Activated CD8-positive, alpha-beta memory T cell treated with anti-CD3 and anti-CD28 coated beads for 48 hours (primary cell): ENCODE results near the gene AUTS2.

Experiments used
- DNase-seq, 3 experiments: peaks; one replicate each; pipeline ENCODE4 v3.0.0-alpha.2; 2020; ENCODE audit warnings: low read depth in 2 of 3, low spot score in 2 of 3

AUTS2 gene

DNA sequence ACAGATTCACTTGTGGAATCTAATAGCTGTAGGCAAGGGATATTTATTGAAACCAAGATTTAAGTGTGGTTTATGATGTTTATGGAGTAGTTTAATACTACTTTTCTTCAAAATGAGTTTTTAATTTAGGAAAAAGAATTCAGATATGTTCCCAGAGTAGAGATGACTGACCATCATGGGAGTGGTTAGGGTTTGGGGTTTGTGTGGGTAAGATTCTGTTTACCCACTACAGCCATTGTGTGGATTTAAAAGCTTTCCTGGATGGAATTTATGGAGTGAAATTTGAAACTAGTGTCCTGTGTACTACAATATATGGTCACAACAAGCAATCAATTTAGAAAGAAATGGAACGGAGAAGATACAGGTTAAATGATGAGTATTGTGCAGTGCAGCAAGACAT lies 453.5 kb downstream of the AUTS2 start:
- no peak for DNase-seq

DNA sequence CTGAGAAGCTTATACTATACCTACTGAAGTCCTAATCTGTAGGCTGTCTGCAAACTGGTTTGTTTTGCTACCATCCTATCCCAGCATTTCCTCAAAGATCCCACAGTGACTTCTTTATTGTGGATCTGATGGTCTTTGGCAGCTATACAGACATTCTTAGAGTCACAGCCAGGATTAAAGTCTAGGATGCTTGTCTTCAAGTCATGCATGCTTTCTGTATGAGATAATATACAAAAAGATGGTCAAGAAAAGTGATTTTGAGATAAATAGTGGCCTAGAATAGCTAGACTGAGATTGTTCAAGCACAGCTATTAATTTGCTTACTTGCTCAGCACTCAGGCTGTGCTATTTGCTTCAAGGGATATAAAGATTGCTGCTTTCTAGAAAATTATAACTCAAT lies 454.4 kb downstream of the AUTS2 start:
- DNase-seq: no peak

DNA sequence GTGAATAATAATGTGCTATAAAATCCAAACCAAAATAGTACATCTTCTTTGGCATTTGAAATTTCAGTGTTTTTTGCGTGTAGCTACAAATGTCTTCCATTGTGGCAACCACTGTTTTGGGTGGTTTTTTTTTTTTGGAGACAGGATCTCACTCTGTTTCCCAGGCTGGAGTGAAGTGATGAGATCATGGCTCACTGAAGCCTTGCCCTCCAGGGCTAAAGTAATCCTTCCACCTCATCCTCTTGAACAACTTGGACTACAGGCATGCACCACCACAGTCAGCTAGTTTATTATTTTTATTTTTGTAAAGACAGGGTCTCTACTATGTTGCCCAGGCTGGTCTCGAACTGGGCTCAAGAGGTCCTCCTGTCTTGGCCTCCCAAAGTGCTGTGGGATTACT lies 455.1 kb downstream of the AUTS2 start:
- DNase-seq: no peak

DNA sequence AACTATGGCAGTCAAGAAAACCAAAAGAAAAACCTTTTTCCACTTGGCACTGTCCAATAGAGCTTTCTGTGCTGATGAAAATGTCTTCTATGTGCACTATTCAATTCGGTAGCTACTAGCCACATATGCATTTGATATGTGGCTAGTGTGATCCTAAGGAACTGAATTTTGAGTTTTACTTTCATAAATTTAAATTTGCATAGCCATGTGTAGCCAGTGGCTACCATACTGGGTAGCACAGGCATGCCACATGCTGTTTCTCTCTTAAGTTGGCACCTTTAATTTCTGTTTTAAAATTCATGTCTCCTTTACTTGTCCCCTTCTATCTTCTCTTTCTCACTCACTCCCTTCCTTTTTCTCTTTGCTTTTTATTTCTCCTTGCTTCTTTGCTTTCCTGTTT lies 455.7 kb downstream of the AUTS2 start:
- no peak for DNase-seq

DNA sequence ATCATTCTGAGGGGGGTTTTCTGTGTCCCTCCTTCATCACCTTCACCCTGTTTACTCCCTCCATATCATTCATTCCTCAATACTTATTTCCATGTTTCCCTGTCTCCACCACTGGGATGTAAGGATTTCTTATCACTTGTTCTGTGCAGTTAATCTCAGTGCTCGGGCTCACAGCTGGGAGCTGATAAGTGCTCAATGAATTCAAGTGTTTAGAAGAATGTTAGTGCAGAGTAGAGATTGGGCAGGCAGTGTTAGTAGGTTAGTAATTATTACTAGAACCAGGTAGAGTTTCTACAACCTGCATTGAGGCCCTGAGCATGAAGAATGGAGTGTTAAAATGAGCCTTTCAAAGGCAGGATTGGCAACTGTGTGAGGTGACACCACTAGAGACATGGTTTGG lies 458.1 kb downstream of the AUTS2 start:
- DNase-seq: no peak

DNA sequence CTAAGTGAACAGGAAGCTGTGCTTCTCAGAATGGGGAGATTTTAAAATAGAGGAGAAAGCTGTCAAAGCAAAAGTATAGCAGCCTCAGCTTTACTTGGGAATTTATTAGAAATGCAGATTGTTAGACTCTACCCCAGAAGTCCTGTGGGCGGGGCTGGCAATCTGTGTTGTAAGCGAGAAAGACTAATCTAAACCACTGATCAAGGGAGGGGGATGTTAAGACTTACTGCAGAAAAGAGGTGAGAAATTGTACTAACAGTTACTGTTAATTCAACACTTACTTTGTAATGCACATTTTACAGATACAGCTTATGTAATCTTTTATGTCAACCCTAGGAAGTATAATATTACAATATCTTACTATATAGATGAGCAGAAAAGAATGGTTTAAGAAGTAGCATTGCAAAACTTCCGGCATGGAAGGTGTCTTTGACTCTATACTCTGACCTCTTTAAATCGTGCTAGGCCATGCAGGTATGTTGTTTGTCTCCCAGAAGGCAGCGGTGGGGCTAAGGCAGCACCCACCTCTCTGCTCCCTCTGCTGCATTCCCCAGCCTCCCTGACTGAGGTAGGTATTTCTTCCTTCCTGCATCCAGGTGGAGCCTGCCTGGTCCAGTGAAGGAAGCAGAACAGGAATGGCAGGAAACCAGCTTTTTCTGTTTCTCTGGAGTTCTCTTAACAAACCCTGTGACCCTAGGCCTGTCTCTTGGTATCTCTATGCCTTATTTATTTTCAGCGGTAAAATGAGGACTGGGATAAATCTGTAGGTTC lies 462.2 kb downstream of the AUTS2 start:
- no peak for DNase-seq

DNA sequence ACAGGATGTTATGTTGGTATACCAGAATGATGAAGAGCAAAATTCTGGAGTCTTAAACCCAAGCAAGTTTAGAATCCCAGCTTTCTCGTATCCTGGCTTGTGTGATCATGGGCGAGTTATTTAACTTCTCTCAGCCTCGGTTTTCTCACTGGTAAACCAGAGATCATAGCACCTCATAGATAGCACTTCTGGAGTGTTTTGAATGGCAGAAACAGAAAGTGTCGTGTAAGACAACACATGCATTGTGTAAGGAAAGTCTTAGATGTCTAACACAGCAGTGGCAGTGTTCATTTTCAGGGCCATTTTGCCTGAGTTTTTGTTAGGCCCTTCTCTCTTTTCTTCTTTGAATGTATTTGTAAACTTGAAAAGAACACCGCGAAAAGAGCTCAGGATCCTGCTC lies 465.1 kb downstream of the AUTS2 start:
- no peak for DNase-seq

DNA sequence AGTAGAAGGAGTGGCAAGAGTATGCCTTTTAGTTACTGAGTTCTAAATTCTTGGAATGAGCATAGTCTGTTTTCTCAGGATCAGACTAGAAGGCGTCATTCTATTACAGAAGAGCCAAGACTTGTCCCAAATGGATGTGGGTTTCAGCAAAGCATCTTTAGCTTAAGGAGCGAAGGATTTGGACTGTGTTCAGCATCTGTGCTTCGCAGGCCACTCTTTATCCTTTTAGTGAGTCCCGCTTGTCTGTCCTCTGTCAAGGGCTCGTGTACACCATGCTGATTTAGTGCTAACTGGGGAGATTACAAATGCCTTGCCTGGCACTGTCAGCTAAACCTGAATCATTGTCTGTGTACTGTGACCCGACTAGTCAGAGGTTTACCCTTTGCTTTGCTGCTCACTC lies 465.7 kb downstream of the AUTS2 start:
- DNase-seq: no peak

DNA sequence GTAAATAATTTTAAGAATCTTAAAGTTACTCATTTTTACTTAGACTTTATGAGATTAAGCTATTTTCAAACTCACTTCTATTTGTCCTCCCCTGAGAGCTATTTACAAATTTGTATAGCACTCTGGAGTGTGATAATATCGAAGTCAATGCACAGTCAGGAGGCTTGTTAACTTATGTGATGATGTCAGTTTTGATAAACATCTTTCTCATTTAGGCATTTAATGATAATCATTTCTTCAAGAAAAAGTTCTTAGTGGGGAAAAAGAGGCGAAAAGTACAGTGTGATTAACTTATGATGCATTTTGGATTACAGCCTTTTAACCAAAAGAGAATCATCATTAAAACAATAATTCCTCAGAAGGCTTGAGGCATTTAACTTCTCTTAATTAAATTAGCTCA lies 468.6 kb downstream of the AUTS2 start:
- no peak for DNase-seq

DNA sequence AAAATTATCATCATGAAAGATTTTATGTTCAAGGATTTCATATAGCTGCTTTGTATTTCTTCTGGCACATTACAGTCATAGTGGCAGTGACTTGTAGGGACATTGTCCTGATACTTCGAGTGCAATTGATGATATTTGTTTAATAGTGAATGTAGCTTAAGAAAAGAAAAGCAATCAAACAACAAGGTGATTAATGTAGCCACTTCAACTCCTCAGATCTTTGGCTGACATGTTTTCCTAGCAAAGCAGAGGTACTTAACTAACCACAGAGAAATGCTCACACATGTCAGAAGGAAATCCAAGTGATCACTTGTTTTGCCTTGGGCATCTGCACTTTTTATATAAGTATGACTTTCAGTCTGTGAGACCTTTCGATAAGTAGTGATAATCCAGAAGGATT lies 470.3 kb downstream of the AUTS2 start:
- no peak for DNase-seq

DNA sequence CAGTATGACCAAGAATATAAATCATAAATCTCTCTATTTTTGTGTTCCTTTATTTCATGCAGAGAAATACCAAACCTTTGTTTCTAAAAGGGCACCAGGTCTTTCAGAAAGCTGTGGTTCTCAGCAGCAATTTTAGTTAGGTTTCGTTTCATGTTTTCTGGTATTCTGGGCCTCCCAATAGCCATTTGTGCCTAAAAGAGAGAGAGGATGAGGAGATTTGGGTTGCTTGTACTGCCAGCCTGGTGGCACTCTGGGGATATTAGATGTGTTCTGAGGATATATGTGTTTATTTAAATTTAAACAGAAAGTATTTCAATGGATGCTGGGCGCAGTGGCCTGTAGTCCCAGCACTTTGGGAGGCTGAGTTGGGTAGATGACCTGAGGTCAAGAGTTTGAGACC lies 471.7 kb downstream of the AUTS2 start:
- DNase-seq: no peak

DNA sequence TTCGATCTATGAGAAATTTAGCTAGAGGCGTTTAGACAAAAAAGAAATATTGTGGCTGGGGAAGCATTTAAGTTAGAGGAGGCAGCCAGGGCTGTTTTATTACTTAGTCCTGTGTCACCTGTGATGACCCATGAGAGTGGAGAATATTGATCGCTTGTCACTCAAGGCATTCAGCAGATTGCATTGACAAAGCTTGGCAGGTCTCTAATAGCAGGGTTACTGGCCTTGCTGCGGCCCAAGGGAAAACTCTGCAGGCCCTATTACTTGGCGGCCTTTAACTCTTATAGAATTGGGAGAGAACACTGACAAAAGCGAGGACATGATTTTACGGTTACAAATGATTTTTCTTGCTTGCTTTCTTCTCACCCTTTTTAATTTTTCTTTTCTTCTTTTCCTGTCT lies 473.5 kb downstream of the AUTS2 start:
- no peak for DNase-seq

DNA sequence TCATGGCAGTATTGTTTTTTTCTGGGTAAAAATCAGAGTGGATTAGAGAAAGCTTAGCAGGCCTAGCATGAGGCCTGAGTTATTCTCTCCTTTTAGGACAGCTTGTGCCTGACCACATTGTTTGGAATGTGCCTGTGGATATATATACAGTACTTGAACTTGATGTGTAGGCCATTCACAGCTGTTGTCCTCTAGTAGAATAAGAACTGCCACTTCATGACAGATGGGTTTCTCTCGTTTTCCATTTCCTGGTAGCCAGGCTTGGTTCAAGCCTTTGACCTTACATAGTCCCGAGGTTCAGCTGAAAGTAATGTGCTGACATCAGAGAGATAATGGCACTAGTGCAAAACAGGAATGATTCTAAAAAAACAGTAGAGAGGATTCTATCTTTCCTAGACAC lies 473.9 kb downstream of the AUTS2 start:
- DNase-seq: no peak

DNA sequence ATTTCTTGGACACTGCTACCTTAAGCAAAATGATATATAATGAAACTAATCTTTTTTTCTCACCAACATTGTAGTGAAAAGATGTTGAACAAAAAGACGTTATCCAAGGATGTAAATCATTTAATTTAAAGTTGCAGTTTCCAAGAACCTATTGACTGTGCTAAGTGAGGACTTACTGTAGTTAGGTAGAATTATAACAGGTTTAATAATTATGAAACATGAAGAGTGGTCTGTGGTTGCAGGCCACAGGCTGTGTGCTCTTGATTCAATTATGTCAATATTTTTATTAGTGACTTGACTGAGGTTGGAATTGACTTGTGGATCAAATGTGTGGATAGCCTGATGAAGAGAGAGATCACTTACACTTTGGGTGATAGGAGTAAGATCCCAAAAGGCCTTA lies 478.1 kb downstream of the AUTS2 start:
- DNase-seq: no peak

DNA sequence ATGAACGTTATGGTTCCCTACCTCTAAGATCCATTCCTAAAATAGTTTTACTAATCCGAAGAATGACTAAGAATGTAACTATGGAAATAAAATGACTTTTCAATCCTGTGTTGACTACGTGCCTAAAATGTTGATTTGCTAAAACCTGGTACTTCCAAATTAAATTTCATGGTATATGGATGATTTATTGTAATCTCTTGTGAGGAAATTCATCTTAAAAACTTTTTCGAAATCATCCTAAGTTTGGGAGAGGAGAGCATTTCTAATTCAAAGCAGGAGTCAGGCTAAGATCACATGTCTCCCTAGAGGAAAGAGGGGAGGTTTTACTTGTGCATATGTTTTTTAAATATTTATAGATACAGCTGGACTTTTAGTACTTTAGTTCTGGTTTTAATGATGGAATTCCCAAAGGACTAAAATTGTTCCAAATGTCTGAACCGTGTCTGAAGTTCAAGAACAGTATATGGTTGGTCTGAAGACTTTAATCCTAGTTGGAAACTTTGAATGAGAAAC lies 483.9 kb downstream of the AUTS2 start:
- DNase-seq: no peak

DNA sequence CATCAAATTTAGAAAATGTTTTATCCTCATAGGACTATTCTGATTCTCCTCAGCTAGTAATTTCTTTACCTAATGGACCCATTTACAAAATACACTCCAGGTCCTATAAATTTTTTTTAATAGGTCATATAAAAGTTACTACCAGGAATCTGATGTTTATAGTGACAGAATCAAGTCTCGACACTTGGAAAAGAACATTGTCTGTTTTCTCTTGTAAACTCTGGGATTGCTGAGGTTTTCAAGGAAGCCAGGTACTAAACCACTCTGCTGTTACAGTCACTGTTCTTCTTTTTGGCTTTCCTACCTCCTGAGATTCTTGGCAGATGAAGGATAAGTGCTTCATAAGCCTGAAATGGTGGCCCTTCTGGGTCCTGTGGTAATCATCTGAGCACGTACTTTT lies 493.1 kb downstream of the AUTS2 start:
- no peak for DNase-seq

DNA sequence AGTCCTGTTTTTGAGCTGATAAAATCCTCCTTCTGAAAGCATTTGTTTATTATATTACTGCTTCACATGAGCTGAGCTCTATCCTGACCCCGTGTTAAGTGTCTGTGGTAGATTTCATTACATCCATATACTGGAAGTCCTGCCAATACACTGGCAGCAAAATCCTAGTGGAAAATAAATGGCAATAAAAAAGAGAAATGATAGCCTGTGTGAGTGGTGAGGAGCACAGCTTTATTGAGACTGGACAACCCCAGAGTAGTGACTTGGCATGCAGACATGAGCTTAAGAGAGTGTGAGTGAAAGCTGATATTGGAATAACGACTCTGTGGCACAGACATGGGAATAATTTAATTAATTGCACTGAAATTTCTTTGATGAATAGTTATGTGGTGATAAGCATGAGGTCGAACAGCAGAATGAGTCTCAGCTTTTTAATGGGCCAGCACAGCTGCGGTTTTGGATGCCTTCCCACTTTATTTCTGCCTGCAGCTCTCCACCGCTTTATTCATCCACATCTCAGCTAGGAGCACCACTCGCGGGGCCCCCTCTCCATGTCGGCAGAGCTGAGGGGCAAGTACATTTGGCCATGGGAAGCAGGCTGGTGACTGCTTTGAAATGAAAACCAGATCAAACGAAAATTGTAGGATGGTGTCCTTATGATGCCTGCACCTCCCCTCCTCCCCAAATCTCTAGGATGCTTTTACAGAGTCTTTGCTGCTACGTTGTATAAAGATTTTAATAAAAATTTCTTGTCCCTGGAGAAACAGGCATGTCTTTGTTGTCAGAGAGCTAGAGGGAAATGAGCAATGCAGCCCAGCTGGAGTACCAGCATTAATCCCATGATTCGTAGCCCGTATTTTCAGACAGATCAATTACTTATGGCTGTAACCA lies 494.3 kb downstream of the AUTS2 start:
- DNase-seq: no peak

DNA sequence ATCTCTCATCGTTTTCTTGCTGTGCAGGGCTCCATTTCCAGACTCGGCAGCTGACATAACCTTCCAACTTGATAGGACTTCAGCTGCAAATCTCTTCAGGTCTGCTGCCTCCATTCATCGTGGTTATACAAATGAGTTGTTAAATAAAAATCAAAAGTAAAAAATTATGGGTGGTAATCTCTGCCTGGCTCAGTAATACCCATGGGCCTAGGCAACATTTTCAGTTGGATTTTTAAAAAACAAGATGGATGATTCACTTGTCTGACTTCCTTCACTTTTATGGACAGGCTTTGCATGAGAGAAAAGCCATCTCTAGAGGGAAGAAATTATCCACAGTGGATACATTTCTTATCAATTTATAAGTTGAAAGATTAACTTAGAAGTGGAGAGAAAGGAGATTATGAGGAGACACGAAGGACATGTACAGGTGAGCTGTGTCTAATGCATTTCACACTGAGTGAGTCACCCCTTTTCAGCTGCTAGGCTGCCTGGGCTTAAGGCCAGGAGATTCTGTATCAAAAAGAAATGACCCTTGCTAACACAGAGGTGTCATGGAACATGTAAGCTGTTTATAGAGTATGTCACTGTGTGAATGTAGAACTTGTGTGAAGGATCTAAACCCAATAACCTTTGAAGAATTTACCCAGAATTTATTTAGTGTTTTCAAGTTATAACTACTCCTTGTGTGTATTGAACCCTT lies 495.1 kb downstream of the AUTS2 start:
- no peak for DNase-seq

DNA sequence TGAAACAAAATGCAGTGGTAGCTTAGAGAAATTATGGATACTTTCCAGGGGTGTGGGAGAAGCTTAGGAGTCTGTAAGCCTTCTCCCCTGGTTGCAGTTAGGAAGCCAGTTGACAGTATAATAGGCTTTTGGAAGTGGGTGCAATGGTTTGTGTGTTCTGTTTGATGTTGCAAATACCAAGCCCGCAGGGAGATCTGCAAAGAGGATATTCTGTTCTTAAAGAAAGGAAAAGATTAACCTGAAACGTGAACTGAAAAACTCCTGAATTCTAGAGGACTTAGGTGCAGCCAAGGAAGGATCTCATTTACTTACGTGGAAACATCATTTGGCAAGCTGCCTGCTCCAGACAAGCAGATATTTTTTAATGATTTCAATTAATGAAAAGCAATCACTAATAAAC lies 496.6 kb downstream of the AUTS2 start:
- no peak for DNase-seq

DNA sequence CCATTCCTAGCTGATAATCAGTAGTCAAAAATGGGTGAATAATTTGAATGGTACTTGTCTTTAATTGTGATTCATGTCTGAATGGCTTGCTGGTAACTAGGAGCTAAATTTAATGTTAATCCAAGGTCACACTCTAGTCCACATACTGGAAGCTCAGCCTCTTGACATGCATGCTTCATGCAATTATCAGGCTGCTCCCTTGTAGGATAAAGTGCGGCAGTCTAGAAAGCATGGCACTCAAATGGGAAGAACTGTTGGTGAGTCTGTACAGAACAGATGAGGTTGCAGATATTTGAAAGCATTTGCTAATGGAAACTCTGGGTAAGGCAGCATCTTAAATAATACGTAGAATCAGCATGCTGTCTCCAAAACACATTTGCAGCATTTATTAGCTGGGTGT lies 499.4 kb downstream of the AUTS2 start:
- DNase-seq: no peak

DNA sequence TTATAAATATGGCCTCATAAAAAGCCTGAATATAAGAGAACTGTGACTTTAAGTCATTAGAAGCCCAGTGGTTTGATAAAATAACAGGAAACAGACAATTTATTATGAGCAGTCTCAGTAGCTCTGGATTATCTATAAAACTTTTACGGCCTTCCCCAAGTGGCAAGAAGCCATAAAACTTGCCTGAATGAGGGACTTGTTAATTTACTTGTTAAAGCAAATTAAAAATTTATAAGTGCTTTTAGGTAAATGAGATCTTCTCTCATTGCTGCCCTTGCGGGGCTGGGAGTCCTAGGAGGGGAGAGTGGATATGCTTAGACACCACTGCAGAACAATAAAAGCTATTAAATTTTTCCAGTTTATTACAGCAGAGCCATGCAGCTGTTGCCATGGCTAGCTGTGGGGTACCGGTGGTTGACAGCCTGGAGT lies 499.9 kb downstream of the AUTS2 start:
- DNase-seq: no peak
